ENCODE measurements around the gene UBR3. TPM values are rescaled to one million over a fixed set of nuclear protein-coding genes. Genes with fewer than 3 reads are reported as not detected.

Gene UBR3
- total and polyA plus RNA-seq, 2 of the 4 experiments (the other 2 are of a cell fraction): 10.0 to 33.9 TPM

GRCh38 chr2:169977530-169977929, 150.3 kb downstream of the UBR3 start:
- Histone ChIP-seq H3K18ac (ENCODE audit: low read depth, low read length) (no peak overlapping the region), H2AK9ac (replicated peaks; ENCODE audit: low read depth, low read length, poor library complexity) (no peak overlapping the region), H2BK120ac (ENCODE audit: low read depth, low read length) (no peak overlapping the region), H2BK15ac (ENCODE audit: low read depth, low read length) (no peak overlapping the region), H3K14ac (replicated peaks; ENCODE audit: low read depth, low read length) (no peak overlapping the region), H2BK5ac (ENCODE audit: low read depth, low read length, poor library complexity, severe bottlenecking) (no peak overlapping the region), H4K5ac (ENCODE audit: low read depth, low read length) (no peak overlapping the region), H2AFZ (replicated peaks; ENCODE audit: low read length, poor library complexity) (no peak overlapping the region), H4K91ac (ENCODE audit: insufficient read depth, low read depth, low read length) (no peak overlapping the region), H3K27ac (ENCODE audit: insufficient read depth, low read length) (no peak overlapping the region), H3K23ac (ENCODE audit: low read depth, low read length) (no peak overlapping the region), H4K8ac (ENCODE audit: low read depth in 2 of 2, low read length in 2 of 2) (no peak overlapping the region), H3K36me3 (ENCODE audit: control insufficient read depth, insufficient read depth, low read length) (peaks cover 3% of the 10 kb centered on the region), H3K4me2 (ENCODE audit: low read depth, low read length) (no peak overlapping the region), H3K79me1 (ENCODE audit: low read depth in 1 of 2, low read length in 2 of 2) (peaks cover 9 to 20% of the 10 kb centered on the region in 2 experiments), H3K27me3 (ENCODE audit: control insufficient read depth, insufficient read depth, low read length) (no peaks in the 10 kb centered on the region), H3K9ac (ENCODE audit: low read depth, low read length) (no peak overlapping the region), H3K9me3 (ENCODE audit: control insufficient read depth, insufficient read depth, low read length) (peaks cover 5% of the 10 kb centered on the region), H4K20me1 (ENCODE audit: insufficient read depth, low read length) (no peaks in the 10 kb centered on the region), H3K4me1 (ENCODE audit: control insufficient read depth, insufficient read depth, low read length) (no peaks in the 10 kb centered on the region), H3K4me3 (ENCODE audit: insufficient read depth, low read depth, low read length) (no peak overlapping the region), H2BK20ac (ENCODE audit: low read depth, low read length) (no peak overlapping the region), H3K56ac (ENCODE audit: extremely low read depth, insufficient read depth, low read length) (no peak overlapping the region), H3K4ac (ENCODE audit: low read depth, low read length) (no peak overlapping the region), H2AK5ac (ENCODE audit: low read depth, low read length) (no peak overlapping the region), H3K9me1 (ENCODE audit: insufficient read depth, low read length) (peaks cover 5% of the 10 kb centered on the region)
- TF ChIP-seq SMC3 (IDR thresholded peaks at IDR 0.05; ENCODE audit: low read depth, low read length): no peak
- TF ChIP-seq CTCF (conservative IDR thresholded peaks at IDR 0.05; ENCODE audit: low read depth, low read length): no peak
- no peak for DNase-seq
- CTCF ChIA-PET: no interaction called here
- POLR2A ChIA-PET (ENCODE audit: unreplicated experiment): no interaction called here
- ATAC-seq (ENCODE audit: low read depth): no peak
- WGBS, 2 experiments (ENCODE audit: extremely low coverage in 2 of 2, insufficient read length in 1 of 2): 100% methylated on average over 2 of the region's 3 CpGs; no CpG with 5 or more reads in 1 of the 2 experiments
- in situ Hi-C loops (cut with MboI; ENCODE audit: low sequenced_read_pairs) (no loop called here), intact Hi-C loops (cut with micrococcal nuclease) (no loop called here), dilution Hi-C loops (cut with HindIII; ENCODE audit: low sequenced_read_pairs, unreplicated experiment) (no loop called here)
- BruUV-seq (replicated peaks): no TSS peak
